HUES6 (cell line): ENCODE data around the gene ABTB2.
A peak's percentile ranks its signal among the peaks of the same experiment; 100 is the strongest.

Experiments
- H3K27ac ChIP-seq: 2 replicates; pipeline ENCODE4 v1.7.0; 2013; ENCODE audit warnings: low read depth, mild to moderate bottlenecking, low read length, inconsistent platforms
- H3K27me3 ChIP-seq: 2 replicates; pipeline ENCODE4 v1.6.1; 2013; ENCODE audit warnings: low read length; ENCODE audit not compliant: control insufficient read depth, insufficient read depth
- H3K36me3 ChIP-seq: 2 replicates; pipeline ENCODE4 v1.6.1; 2013; ENCODE audit warnings: low read length; ENCODE audit not compliant: control insufficient read depth, insufficient read depth
- H3K4me1 ChIP-seq: 2 replicates; pipeline ENCODE4 v1.6.1; 2013; ENCODE audit warnings: low read length; ENCODE audit not compliant: control insufficient read depth, insufficient read depth
- H3K4me3 ChIP-seq: 2 replicates; pipeline ENCODE4 v1.5.1; 2013; ENCODE audit warnings: low read depth, low read length
- H3K9ac ChIP-seq: one replicate; pipeline ENCODE4 v1.6.1; 2013; ENCODE audit warnings: mild to moderate bottlenecking, low read length
- H3K9me3 ChIP-seq: 2 replicates; pipeline ENCODE4 v1.6.1; 2013; ENCODE audit warnings: low read depth, low read length; ENCODE audit not compliant: control insufficient read depth, insufficient read depth

ABTB2 gene

GRCh38 chr11:34238533-34238932 is 119.3 kb downstream of the ABTB2 start:
- Histone ChIP-seq H3K4me1 (peaks cover 39% of the 10 kb centered on the region), H3K4me3 (no peak overlapping the region)

GRCh38 chr11:34236572-34236971 is 121.2 kb downstream of the ABTB2 start:
- Histone ChIP-seq H3K4me3 (no peak overlapping the region), H3K27ac (peak overlapping the region; percentile 52; the same call in 1 of the 2 replicates), H3K9me3 (no peaks in the 10 kb centered on the region), H3K9ac (peak overlapping the region; percentile 9), H3K27me3 (no peaks in the 10 kb centered on the region), H3K4me1 (peaks cover 36% of the 10 kb centered on the region), H3K36me3 (no peaks in the 10 kb centered on the region)

More at GRCh38 chr11:34238533-34238932, 119.3 kb downstream of the ABTB2 start:
- no peak overlapping the region for H3K9ac ChIP-seq
- H3K36me3 ChIP-seq: no peaks in the 10 kb centered on the region
- no peaks in the 10 kb centered on the region for H3K27me3 ChIP-seq
- H3K27ac ChIP-seq: no peak overlapping the region
- H3K9me3 ChIP-seq: no peaks in the 10 kb centered on the region

GRCh38 chr11:34235591-34236071 is 122.2 kb downstream of the ABTB2 start:
- Histone ChIP-seq H3K4me3 (no peak overlapping the region), H3K9ac (no peak overlapping the region), H3K27me3 (no peaks in the 10 kb centered on the region), H3K9me3 (no peaks in the 10 kb centered on the region), H3K27ac (peak overlapping the region; percentile 52; the same call in 1 of the 2 replicates), H3K4me1 (peaks cover 36% of the 10 kb centered on the region), H3K36me3 (no peaks in the 10 kb centered on the region)

GRCh38 chr11:34235189-34235588 is 122.6 kb downstream of the ABTB2 start:
- Histone ChIP-seq H3K27me3 (no peaks in the 10 kb centered on the region), H3K9me3 (no peaks in the 10 kb centered on the region), H3K36me3 (no peaks in the 10 kb centered on the region), H3K4me3 (no peak overlapping the region), H3K9ac (no peak overlapping the region), H3K4me1 (peaks cover 35% of the 10 kb centered on the region), H3K27ac (no peak overlapping the region)

GRCh38 chr11:34234086-34234740 is 123.6 kb downstream of the ABTB2 start:
- no peaks in the 10 kb centered on the region for H3K9me3 ChIP-seq
- peak overlapping the region; percentile 36 for H3K9ac ChIP-seq
- 0 out of 2 replicates have a peak overlapping the region, but pooled peaks have one; percentile 14 for H3K4me3 ChIP-seq
- no peaks in the 10 kb centered on the region for H3K36me3 ChIP-seq
- peaks cover 30% of the 10 kb centered on the region for H3K4me1 ChIP-seq
- H3K27me3 ChIP-seq: no peaks in the 10 kb centered on the region
- peak overlapping the region; percentile 27; the same call in 1 of the 2 replicates for H3K27ac ChIP-seq

- Histone ChIP-seq H3K27ac (no peak overlapping the region), H3K36me3 (no peaks in the 10 kb centered on the region), H3K4me1 (peaks cover 30% of the 10 kb centered on the region), H3K4me3 (no peak overlapping the region), H3K27me3 (no peaks in the 10 kb centered on the region), H3K9ac (no peak overlapping the region), H3K9me3 (no peaks in the 10 kb centered on the region)
Observed at GRCh38 chr11:34233215-34233614, 124.6 kb downstream of the ABTB2 start.

- Histone ChIP-seq H3K9me3 (no peaks in the 10 kb centered on the region), H3K36me3 (no peaks in the 10 kb centered on the region), H3K9ac (no peak overlapping the region), H3K4me3 (no peak overlapping the region), H3K27ac (no peak overlapping the region), H3K27me3 (no peaks in the 10 kb centered on the region), H3K4me1 (peaks cover 30% of the 10 kb centered on the region)
Observed at GRCh38 chr11:34232807-34233206, 125.0 kb downstream of the ABTB2 start.

GRCh38 chr11:34226210-34226609 is 131.6 kb downstream of the ABTB2 start:
- H3K4me1 ChIP-seq: peaks cover 19% of the 10 kb centered on the region
- no peak overlapping the region for H3K27ac ChIP-seq
- H3K9ac ChIP-seq: no peak overlapping the region
- no peaks in the 10 kb centered on the region for H3K9me3 ChIP-seq
- no peaks in the 10 kb centered on the region for H3K27me3 ChIP-seq
- H3K4me3 ChIP-seq: no peak overlapping the region
- no peaks in the 10 kb centered on the region for H3K36me3 ChIP-seq

GRCh38 chr11:34225091-34225490 is 132.7 kb downstream of the ABTB2 start:
- Histone ChIP-seq H3K9ac (no peak overlapping the region), H3K4me1 (peaks cover 19% of the 10 kb centered on the region), H3K27me3 (no peaks in the 10 kb centered on the region), H3K4me3 (no peak overlapping the region), H3K27ac (no peak overlapping the region), H3K36me3 (no peaks in the 10 kb centered on the region), H3K9me3 (no peaks in the 10 kb centered on the region)

- Histone ChIP-seq H3K4me1 (peaks cover 19% of the 10 kb centered on the region), H3K27me3 (no peaks in the 10 kb centered on the region), H3K36me3 (no peaks in the 10 kb centered on the region), H3K4me3 (no peak overlapping the region), H3K27ac (no peak overlapping the region), H3K9ac (no peak overlapping the region), H3K9me3 (no peaks in the 10 kb centered on the region)
Observed at GRCh38 chr11:34224434-34224966, 133.3 kb downstream of the ABTB2 start.

GRCh38 chr11:34223907-34224306 is 133.9 kb downstream of the ABTB2 start:
- Histone ChIP-seq H3K36me3 (no peaks in the 10 kb centered on the region), H3K27ac (no peak overlapping the region), H3K9me3 (no peaks in the 10 kb centered on the region), H3K4me3 (no peak overlapping the region), H3K4me1 (peaks cover 19% of the 10 kb centered on the region), H3K27me3 (no peaks in the 10 kb centered on the region), H3K9ac (no peak overlapping the region)
